ENCODE data around the gene CDC42BPB.
"Not testable (repeated sequence)": the region's sequence is repeated elsewhere in the genome, so short reads cannot be mapped to it uniquely, and the experiment has no call there.

Gene CDC42BPB

GRCh38 chr14:102899516-102899900, 157.8 kb downstream of the CDC42BPB start:
- TF ChIP-seq CTCF (IDR thresholded peaks at IDR 0.05; ENCODE audit: extremely low read depth, missing control alignments), result no peak

GRCh38 chr14:102898776-102899515, 158.4 kb downstream of the CDC42BPB start:
- no peak for TF ChIP-seq CTCF (IDR thresholded peaks at IDR 0.05; ENCODE audit: extremely low read depth, missing control alignments)
- peak; percentile 51 for DNase-seq (ENCODE audit: low spot score)

More at GRCh38 chr14:102899516-102899900, 157.8 kb downstream of the CDC42BPB start:
- DNase-seq (ENCODE audit: low spot score), result no peak

GRCh38 chr14:102898298-102898697, 159.1 kb downstream of the CDC42BPB start:
- DNase-seq (ENCODE audit: low spot score), result no peak
- TF ChIP-seq CTCF (IDR thresholded peaks at IDR 0.05; ENCODE audit: extremely low read depth, missing control alignments), result no peak

GRCh38 chr14:102897299-102898027, 159.9 kb downstream of the CDC42BPB start:
- TF ChIP-seq CTCF (IDR thresholded peaks at IDR 0.05; ENCODE audit: extremely low read depth, missing control alignments), result no peak
- no peak for DNase-seq (ENCODE audit: low spot score)

- DNase-seq (ENCODE audit: low spot score), result not testable (repeated sequence)
Observed at GRCh38 chr14:102896735-102897134, 160.6 kb downstream of the CDC42BPB start.

GRCh38 chr14:102893452-102893851, 163.9 kb downstream of the CDC42BPB start:
- no peak for DNase-seq (ENCODE audit: low spot score)
- no peak for TF ChIP-seq CTCF (IDR thresholded peaks at IDR 0.05; ENCODE audit: extremely low read depth, missing control alignments)

- DNase-seq (ENCODE audit: low spot score), result no peak
- no peak for TF ChIP-seq CTCF (IDR thresholded peaks at IDR 0.05; ENCODE audit: extremely low read depth, missing control alignments)
Observed at GRCh38 chr14:102892651-102893050, 164.7 kb downstream of the CDC42BPB start.
